ENCODE measurements around the gene CEP20.

CEP20 gene

DNA sequence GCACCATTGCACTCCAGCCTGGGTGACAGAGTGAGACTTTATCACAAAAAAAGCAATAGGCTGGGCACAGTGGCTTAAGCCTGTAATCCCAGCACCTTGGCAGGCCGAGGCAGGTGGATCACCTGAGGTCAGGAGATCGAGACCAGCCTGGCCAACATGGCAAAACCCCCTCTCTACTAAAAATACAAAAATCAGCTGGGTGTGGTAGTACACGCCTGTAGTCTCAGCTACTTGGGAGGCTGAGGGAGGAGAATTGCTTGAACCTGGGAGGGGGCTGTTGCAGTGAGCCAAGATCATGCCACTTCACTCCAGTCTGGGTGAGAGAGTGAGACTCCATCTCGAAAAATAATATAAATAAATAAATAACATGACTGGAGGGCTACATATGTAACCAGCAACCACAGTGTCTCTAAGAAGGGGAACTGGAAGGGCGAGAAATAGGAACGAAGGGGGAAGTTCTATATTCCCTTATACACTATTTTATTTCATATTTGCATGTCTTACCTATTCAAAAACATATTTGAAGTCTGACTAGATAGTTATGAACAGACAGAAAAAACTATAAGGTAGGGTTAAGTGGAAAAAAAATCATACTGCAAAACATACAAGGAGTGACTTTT is 57.5 kb downstream of the CEP20 start:
- DNase-seq (ENCODE audit: low spot score): no peak

- DNase-seq (ENCODE audit: low spot score): no peak
These were observed 58.9 kb downstream of the CEP20 start for GRCh38 chr16:15829460-15829859.

- no peak for DNase-seq (ENCODE audit: low spot score)
These were observed 60.6 kb downstream of the CEP20 start for GRCh38 chr16:15827709-15828343.

GRCh38 chr16:15827299-15827698 is 61.1 kb downstream of the CEP20 start:
- DNase-seq (ENCODE audit: low spot score): no peak

DNA sequence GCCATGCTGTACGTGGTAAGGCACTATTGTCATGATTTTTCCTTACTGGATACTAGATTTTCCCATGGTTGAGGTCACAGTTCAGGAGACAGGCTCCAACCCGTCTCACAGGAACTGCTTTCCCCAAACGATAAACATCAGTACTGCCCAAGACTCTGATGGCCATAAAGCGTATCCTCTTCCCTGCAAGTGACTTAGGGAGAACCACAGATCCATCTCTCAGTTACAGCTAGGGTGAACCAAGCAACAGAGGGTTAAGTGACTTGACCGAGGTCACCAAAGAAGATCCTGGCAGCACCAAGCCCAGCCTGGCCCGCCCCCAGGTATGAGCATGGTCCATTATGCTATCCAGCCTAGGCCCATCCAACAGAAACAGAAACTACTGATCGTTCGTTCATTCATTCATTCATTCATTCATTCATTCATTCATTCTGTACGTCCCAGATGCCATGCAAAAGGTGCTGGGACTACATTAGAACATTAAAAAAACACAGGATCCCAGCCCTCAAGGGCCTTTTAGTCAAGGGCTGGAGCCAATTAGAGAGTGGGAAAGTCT is 62.6 kb downstream of the CEP20 start:
- DNase-seq (ENCODE audit: low spot score): no peak

GRCh38 chr16:15822957-15823356 is 65.4 kb downstream of the CEP20 start:
- DNase-seq (ENCODE audit: low spot score): no peak

GRCh38 chr16:15820837-15821236 is 67.6 kb downstream of the CEP20 start:
- DNase-seq (ENCODE audit: low spot score): no peak

GRCh38 chr16:15819046-15819445 is 69.4 kb downstream of the CEP20 start:
- no peak for DNase-seq (ENCODE audit: low spot score)

GRCh38 chr16:15817446-15817845 is 71.0 kb downstream of the CEP20 start:
- DNase-seq (ENCODE audit: low spot score): no peak

GRCh38 chr16:15816228-15816627 is 72.2 kb downstream of the CEP20 start:
- no peak for DNase-seq (ENCODE audit: low spot score)
